T-helper 1 cell treated with Interleukin-12 subunit alpha and Interleukin-12 subunit beta and Interleukin-4 antibody, amounts not matched to agents 30 ng/mL and 1 ng/mL, for 36 hours (primary cell): ENCODE measurements around the gene ADAM22. TPM values are rescaled to one million over a fixed set of nuclear protein-coding genes. Genes with fewer than 3 reads are reported as not detected.
"Not testable (repeated sequence)": the region's sequence is repeated elsewhere in the genome, so short reads cannot be mapped to it uniquely, and the experiment has no call there.

Experiments used
- intact Hi-C: fragments of 100-400 bp; cut with micrococcal nuclease; formaldehyde crosslinking; loops from one replicate; pipeline ENCODE4 v1.15.1; 2024
- total RNA-seq: library from RNA; stranded (reverse); gene quantifications from 2 replicates; pipeline ENCODE4 v1.2.3, GENCODE V29; 2022

Gene ADAM22
- total RNA-seq: 1.2 TPM in 2 replicates

DNA sequence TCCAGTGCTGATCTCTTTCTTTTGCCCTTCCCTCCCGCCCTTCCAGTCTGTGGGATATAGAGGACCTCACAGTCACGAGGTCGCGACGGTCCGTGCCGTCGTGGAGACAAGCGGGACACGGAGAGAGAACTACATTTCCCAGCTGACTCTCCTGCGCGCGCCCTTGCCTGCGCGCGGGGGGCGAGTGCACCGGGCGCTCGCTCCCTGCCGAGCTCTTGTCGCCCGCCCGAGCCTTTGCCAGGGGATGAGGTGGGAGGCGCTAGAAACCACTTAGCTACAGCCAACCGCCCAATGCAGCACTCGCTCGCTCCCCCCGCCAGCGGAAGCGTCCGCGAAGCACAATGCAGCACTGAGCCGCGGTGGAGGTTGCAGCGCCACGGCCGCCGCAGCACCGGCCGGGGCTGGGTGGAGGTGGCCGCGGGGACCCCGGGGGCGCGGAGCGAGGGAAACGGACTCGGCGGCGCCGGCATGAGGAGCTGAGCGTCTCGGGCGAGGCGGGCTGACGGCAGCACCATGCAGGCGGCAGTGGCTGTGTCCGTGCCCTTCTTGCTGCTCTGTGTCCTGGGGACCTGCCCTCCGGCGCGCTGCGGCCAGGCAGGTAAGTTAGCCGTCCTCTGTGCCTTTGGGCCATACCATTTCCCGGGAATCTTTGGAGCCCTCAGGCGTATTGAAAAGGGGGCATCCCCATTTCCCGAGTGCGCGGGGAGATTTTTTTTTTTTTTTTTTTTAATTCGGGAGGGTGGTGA lies at the start of gene ADAM22:
Gene ADAM22, plus strand, starts transcription at position 299 of the 746 bp plus-strand sequence. Its CDS starts 215 bp downstream, at position 514.
- intact Hi-C loops: loop anchor here (1.0 to 5.0 kb wide), 5 partner anchors 29 to 305 kb away; partner anchors contain the start of genes DBF4, RUNDC3B and SLC25A40

- intact Hi-C loops: loop anchor here (5.0 kb wide), 1 partner anchor 188 kb away; no protein-coding TSS in a partner anchor
Measured at GRCh38 chr7:87885018-87885417, 49.0 kb upstream of the ADAM22 start.

GRCh38 chr7:87886875-87887274 lies 47.2 kb upstream of the ADAM22 start:
- intact Hi-C loops: loop anchor here (1.0 to 5.0 kb wide), 6 partner anchors 11 to 575 kb away; partner anchors contain the start of genes DBF4 and SLC25A40

GRCh38 chr7:87895363-87895762 lies 38.7 kb upstream of the ADAM22 start:
- intact Hi-C loops: no loop called here

DNA sequence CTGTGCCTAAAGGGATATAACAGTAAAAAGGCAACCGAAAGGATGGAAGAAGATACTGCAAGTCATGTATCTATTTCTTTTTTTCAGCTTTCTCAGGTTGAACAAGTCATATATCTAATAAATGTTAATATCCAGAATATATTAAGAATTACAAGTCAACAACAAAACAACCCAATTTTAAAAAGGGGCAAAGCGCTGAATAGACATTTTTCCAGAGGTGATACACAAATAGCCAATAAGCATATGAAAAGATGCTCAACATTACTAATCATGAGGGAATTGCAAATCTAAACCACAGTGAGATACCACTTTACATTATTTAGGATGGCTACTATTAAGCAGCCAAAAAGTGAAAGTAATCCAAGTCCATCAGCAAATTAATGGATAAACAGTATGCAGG lies 34.8 kb upstream of the ADAM22 start:
- intact Hi-C loops: no loop called here

- intact Hi-C loops: not testable (repeated sequence)
Measured at GRCh38 chr7:87907136-87907906, 26.7 kb upstream of the ADAM22 start.

GRCh38 chr7:87908814-87909213 lies 25.2 kb upstream of the ADAM22 start:
- intact Hi-C loops: not testable (repeated sequence)

GRCh38 chr7:87912121-87912520 lies 21.9 kb upstream of the ADAM22 start:
- intact Hi-C loops: no loop called here

- intact Hi-C loops: no loop called here
Measured at GRCh38 chr7:87918740-87919139, 15.3 kb upstream of the ADAM22 start.

DNA sequence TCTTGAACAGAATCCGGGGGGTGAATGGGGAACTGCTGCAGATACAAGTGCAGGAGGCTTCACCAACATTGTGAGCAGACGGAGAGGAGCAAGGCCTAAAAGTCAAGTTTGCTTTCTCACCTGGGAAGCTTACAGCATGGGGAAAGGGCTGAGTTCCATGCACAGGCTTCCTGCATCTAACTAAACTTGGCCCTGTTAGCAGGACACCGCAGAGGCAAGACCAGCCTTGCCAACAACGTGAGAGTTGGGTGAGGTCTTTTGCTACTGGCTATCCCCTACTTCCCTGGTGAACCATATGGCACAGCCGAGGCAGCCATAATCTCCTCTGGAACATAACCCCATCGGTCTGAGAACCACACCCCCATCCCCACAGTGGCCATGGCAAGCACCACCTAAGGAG lies 14.2 kb upstream of the ADAM22 start:
- intact Hi-C loops: no loop called here

DNA sequence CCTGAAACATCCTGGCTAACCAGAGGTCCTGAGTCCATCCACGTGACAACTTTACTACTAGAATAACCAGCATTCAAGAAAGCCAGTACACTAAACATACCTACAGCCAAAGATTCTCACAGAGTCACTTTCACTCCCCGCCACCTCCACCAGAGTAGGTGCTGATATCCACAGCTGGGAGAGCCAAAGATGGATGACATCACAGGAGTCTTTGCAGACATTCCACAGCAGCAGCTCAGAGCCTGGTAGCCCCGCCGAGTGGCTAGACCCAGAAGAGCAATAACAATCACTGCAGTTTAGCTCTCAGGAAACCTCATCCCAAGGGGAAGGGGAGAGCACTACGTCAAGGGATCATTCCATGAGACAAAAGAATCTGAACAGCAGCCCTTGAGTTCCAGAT lies 13.5 kb upstream of the ADAM22 start:
- intact Hi-C loops: no loop called here

DNA sequence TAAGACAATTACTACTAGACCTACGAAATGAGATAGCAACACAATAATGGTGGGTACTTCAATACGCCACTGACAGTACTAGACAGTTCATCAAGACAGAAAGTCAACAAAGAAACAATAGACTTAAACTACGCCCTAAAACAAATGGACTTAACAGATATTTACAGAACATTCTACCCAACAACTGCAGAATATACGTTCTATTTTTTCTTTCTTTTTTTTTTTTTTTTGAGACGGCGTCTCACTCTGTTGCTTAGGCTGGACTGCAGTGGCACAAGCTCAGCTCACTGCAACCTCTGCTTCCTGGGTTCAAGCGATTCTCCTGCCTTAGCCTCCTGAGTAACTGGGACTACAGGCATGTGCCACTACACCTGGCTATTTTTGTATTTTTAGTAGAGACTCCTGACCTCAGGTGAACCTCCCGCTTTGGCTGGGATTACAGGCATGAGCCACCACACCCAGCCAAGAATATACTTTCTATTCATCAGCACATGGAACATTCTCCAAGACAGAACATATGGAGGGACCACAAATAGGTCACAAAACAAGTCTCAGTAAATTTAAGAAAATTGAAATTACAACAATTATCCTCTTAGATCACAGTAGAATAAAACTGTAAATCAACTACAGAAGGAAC lies 11.2 kb upstream of the ADAM22 start:
- intact Hi-C loops: not testable (repeated sequence)

DNA sequence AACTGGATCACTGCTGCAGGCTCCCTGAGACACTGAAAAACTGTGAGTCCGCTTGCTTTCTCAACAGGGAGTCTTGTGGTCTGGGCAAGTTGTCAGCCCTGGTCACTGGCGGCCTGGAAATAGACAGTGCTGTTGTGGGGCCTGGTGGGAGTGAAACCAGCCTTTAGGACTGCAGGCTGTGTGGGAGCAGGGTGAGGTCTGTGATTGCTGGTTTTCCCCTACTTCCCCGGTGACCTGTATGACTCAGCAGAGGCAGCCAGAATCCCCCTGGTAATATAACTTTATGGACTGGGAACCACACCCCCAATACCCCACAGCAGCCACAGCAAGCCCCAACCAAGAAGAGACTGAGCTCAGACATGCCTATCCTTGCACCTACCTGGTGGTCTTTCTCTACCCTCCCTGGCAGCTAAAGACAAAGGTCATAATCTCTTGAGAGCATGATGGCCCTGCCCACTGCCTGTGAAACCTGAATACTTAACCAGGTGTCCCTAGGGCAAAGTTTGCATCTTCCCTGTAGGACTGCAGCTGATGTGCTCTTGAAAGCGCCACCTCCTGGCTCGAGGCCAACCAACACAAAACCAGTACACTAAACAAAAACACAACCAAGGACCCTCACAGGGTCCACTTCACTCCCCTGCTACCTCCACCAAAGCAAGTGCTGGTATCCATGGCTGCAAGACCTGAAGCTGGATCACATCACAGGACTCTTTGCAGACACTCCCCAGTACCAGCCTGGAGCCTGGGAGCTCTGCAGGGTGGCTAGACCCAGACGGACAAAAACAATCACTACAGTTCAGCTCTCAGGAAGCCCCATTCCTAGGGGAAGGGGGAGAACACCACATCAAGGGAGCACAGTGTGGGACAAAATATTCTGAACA lies 7.2 kb upstream of the ADAM22 start:
- intact Hi-C loops: no loop called here

DNA sequence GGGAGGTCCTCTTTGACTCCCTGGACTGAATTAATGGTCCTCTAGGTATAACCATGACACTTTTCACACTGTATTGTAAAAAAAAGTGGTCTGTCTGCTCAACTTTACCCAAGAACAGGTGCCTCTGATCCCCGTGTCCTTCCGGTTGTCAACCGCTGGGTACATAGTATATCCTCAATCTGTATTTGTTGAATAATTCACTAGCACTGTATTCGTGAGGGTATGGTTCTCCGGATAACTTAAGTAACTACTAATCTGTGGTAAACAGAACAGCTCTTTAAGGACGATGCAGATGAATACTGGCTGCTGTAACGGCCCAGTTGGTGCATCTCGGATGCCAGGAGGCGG lies 472 bp upstream of the ADAM22 start:
- intact Hi-C loops: loop anchor here (5.0 kb wide), 2 partner anchors 136 to 284 kb away; no protein-coding TSS in a partner anchor

GRCh38 chr7:87934699-87935383 lies 790 bp downstream of the ADAM22 start:
- intact Hi-C loops: loop anchor here (1.0 to 5.0 kb wide), 5 partner anchors 30 to 306 kb away; partner anchors contain the start of genes DBF4, RUNDC3B and SLC25A40

- intact Hi-C loops: loop anchor here (2.0 kb wide), 2 partner anchors 31 to 307 kb away; partner anchors contain the start of gene RUNDC3B
Measured at GRCh38 chr7:87935384-87935706, 1.3 kb downstream of the ADAM22 start.

DNA sequence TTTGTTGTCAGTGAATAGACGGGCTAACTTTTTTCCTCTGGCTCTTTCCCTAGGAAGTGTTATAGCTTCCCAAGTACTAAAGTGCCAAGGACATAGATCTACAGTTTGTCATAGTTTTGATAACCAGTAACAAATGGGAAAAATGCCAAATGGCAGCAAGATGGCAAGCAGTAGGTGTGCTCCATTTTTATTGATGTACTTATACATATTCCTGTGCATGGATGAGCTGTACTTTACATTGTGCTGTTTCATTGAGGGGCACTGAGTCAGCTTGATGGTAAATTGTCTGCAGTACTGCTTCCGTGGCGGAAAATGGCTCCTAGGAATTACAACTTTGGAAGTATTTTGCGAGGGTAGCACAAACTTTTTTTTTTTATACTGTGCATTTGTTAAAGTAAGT lies 7.1 kb downstream of the ADAM22 start:
- intact Hi-C loops: no loop called here

DNA sequence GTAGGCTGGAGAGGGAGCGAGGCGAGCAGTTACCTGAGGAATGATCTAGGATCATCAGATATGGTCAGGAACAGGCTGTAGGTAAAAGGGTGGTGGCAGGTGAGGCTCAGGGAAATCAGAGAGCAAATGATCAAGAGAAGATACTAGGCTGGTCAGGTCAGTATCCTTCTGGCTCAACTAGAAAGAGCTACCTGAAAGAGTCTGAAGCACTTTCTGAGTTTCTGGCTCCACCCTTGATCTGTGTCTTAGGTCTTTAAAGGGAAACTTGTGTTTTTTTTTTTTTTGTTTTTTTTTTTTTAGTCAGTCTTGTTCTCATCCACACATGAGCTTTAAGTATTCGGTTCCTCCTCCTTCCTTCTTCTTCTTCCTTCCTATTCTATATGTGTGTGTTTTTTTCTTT lies 10.5 kb downstream of the ADAM22 start:
- intact Hi-C loops: no loop called here

DNA sequence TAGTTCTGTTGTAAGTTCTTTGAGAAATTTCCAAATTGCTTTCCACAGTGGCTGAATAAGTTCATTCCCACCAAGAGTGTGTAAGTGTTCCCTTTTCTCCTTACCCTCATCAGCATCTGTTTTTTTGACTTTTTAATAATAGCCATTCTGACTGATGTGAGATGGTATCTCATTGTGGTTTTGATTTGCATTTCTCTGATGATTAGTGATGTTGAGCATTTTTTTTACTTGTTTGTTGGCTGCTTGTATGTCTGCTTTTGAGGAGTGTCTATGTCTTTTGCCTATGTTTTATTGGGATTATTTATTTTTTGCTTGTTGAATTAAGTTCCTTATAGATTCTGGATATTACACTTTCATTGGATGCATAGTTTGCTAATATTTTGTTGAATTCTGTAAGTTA lies 11.9 kb downstream of the ADAM22 start:
- intact Hi-C loops: not testable (repeated sequence)

DNA sequence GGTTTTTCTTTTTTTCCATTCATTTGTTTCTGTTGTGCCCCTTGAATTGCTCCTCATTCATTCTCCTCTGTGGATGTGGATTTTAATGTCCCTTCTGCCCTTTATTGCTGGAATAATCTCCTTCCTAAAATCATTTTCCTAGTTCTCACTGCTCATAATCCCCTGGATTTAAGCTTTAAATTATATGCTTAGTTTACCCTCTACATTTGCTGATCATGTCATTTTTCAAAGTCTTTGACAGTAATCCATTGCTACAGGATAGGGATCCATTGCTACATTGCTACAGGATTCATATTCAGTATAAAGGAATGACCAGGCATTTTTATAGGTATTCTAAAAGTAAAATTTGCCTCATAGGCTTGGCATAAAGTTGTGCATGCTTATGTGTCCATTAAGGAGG lies 14.3 kb downstream of the ADAM22 start:
- intact Hi-C loops: no loop called here
